Embryonic facial prominence (tissue), 1 donor: ENCODE results near the gene GTSE1.

ENCODE experiments used
- DNase-seq: peaks from one replicate; pipeline ENCODE4 v3.0.0-alpha.2; 2016; ENCODE audit errors: extremely low spot score

Gene GTSE1

DNA sequence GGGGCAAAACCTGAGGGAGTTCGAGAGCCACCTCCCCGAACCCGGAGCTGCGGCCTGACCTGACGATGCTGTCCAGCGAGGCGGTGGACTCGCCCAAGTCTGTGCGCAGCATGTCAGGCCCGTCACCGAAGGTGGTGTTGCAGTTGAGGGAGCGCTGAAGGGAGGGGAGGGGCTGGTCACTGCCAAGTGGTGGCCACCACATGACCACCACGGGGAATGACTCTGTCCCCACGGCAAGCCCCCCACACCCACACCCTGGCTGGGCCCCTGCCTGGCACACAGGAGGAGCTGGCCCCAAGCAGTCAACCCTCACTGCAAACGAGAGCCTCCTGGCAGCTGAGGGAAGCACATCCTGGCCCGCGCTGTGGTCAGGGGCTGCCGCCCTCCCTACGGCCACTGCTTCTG is 69.7 kb downstream of the GTSE1 start:
- no peak for DNase-seq

GRCh38 chr22:46366801-46367706 is 70.4 kb downstream of the GTSE1 start:
- DNase-seq: no peak

GRCh38 chr22:46367707-46368191 is 71.1 kb downstream of the GTSE1 start:
- no peak for DNase-seq

GRCh38 chr22:46368422-46368821 is 71.8 kb downstream of the GTSE1 start:
- DNase-seq: no peak

- DNase-seq: no peak
Measured at GRCh38 chr22:46368871-46369715, 72.4 kb downstream of the GTSE1 start.

DNA sequence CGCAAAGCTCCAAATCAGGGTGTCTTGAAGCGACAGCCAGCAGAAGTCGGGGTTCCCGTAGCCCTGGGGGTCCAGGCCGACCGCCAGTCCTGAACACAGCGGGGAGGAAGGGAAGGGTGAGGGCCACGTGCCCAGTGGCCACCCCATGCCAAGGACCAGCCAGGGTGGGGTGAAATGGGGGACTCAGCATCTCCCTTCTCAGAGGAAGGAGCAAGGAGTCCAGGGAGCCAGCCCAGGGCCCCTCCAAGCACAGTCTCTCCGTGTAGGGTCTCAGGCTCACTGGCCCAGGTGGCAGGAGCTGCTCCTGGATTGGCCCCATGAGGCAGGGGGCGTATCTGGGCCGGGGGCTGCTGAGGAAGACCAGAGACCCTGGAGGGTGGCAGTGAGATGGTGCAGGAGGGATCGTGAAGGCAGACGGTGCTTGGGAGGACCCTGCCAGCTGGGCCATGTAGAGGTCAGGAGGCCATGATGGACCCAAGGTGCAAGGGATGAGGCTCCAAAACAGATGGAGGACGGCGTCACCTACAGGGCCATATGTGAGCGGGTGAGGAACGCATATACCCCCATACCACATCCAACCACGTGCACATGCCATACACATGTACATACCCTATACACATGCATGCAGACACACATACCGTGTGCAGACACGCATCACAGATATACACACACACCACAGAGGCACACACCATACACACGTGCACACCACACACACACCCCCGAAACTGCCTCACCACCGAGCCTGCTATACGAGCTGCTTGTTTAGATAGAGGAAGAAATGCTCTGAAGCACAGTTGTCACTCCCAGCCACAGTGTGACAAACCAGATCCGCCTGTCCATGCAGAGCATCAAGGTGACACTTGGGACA is 73.3 kb downstream of the GTSE1 start:
- no peak for DNase-seq

DNA sequence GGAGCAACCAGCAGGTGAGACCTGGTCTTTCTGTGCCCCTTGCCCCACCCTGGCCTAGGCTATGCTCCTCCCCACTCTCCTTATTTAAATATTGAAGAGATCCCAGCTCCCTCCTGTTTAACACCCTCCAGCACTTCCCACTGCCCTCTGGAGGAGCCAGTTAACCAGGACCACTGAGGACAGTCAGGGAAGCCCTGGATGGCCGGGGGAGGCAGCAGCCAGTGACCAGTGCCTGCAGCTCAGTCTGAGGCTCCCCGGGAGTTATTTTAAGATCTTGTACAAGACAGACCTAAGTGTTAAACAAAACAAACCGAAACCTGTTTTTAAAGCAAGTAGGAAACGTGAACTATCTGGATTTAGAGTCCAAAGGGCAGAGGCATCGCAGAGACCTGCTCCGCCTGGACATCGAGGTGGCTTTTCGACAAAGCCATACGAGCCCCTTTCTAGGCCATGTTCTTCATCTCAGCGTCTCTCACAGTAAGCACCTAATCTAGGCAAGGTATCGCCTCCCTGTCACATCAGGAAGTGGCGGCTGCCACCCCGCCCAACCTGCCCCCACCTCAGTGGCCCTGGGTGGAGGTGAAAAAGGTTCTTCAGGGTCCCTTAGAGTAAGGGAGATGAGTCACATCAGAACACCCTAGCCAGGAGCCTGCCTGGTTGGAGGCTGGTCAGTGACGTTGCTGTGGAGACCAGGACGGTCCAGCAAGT is 74.1 kb downstream of the GTSE1 start:
- DNase-seq: no peak

GRCh38 chr22:46371623-46372226 is 75.1 kb downstream of the GTSE1 start:
- no peak for DNase-seq

DNA sequence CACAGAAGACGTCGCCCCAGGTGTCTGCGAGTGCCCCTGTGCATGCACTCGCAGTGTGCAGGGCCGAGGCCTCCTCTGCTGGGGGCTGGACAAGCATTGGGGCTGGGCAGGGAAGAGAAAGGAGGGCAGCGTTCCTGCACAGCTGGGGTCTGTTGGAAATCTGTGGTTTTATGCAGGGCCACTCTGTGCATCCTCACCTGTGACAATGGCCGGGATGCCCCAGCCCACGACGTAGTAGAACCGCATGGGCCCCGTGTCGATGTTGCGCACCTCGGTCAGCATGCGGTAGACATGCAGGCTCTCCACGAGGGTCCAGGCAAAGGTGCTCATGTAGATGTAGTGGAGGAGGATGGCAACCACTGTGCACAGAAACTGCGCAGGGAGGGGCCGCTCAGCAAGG is 76.0 kb downstream of the GTSE1 start:
- DNase-seq: no peak

DNA sequence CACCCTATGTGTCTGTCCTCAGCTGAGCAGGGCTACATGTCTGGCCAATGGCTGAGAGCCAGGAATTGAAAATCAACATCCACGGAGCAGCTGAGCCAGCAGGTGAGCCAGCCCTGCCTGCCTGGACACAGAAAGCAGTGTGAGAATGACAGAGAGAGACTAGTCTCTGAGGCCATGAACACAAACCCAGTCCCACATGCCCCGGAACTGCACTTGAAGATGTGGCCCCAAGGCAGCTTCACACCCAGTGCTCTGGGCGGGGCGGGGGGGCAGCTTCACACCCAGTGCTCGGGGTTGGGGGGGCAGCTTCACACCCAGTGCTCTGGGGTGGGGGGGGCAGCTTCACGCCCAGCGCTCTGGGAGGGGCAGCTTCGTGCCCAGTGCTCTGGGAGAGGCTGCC is 76.5 kb downstream of the GTSE1 start:
- DNase-seq: no peak

DNA sequence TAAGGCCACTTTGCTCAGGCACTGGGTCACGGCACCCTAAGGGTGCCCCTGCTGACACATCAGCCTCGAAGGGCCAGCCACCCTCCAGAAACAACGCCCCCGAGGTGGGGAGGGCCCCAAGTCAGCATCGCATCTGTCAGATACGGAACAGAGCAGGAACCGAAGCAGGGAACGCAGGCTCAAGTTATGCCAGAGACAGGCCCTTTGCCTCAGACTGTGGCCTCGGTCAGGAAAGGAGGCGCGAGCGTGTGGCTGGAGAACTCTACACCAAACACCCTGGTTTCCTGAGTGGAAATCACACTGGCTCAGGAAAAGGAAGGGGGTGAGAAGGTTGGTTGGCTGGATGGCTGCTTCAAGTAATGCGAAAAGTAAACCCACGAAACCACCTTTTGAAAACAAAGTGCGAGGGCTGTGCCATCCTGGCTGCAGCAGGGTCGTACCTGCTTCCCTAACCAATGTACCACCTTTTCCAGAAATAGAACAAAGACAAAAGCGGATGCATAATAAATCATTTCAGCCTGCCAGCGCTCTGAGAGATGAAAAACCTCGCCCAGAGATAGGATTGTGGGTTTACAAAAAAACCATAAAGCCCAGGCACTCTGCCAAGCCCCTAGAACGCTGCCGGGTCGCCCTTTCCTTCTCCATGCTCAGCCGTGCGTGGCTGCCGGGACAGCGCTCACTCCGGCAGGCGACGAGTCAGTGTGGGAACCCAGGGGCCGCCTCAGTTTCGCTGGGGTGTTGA is 77.4 kb downstream of the GTSE1 start:
- no peak for DNase-seq

DNA sequence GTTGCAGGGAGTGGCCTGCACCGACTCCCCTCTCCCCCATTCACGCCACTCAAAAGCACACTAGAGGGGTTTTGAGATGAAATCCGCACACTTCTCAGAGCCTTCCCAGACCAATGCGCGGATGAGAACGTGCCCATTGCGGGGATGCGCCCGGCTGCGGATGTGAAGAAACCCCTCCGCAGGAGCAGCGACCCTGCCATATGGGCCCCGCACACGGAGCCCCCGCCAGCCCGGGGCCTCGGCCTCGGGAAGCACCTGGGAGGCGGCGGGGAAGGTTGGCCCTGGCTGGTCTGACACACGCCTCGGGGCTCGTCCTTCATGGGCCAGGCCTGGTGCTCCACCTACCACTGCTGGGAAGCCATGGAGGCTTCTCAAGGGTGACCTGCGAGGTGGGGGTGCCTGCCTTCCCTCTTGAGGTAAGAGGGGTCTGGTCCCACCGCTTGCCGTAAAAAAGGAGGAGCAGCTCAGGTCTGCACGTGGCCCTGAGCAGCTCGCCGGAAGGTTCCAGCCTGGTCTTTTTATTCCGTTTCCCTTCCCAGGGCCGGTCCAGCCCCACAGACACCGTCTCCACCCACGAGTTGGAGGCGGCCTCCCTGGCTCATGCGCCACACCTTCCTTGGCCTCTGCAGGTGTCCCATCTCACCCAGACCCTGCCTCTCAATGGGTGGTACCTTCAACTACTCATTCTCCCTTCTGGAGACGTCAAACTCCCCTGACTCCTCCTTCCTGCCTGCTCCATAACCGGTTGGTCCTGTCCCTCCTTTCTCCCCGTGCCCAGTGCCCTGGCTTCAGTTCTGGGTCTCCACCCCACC is 78.2 kb downstream of the GTSE1 start:
- DNase-seq: no peak

- no peak for DNase-seq
Measured at GRCh38 chr22:46376111-46376510, 79.4 kb downstream of the GTSE1 start.

DNA sequence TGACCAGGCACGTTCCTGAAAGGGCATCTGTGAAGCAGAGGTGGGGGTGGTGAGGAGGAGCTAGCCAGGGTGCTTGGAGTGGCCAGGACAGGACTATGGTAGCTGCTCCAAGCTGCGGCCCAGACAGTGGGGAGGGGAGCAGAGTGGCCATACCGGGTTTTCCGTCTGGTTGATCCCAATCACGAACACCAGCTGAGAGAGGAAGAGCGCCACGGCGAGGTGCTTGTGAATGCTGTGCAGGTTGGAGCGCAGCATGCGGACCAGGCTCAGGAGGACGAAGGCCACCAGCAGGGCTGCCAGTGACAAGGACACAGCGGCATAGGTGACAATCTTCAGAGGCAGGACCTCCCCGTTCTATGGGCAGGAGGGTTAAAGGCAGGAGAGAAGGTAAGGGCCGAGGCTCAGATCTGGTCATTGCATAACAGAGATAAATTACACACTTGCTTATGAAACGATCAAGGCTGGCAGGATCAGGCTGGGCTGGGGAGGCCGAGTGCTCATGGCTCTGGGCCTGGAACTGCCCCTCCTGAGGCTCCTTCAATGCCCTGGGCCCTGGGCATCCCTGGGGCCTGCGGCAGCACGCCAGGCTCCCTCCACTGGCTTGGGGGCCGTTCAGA is 80.3 kb downstream of the GTSE1 start:
- DNase-seq: no peak

- DNase-seq: no peak
Measured at GRCh38 chr22:46377525-46378425, 81.1 kb downstream of the GTSE1 start.

- DNase-seq: no peak
Measured at GRCh38 chr22:46378426-46379065, 81.9 kb downstream of the GTSE1 start.
